Inflammatory macrophage treated with lipopolysaccharide for 4 hours (primary cell): ENCODE results near the gene DHRS4.
A peak's percentile ranks its signal among the peaks of the same experiment; 100 is the strongest.
"Not testable (repeated sequence)": the region's sequence is repeated elsewhere in the genome, so short reads cannot be mapped to it uniquely, and the experiment has no call there.

Experiments
- DNase-seq: peaks from one replicate; pipeline ENCODE4 v3.0.0-alpha.2; 2020

Gene DHRS4

DNA sequence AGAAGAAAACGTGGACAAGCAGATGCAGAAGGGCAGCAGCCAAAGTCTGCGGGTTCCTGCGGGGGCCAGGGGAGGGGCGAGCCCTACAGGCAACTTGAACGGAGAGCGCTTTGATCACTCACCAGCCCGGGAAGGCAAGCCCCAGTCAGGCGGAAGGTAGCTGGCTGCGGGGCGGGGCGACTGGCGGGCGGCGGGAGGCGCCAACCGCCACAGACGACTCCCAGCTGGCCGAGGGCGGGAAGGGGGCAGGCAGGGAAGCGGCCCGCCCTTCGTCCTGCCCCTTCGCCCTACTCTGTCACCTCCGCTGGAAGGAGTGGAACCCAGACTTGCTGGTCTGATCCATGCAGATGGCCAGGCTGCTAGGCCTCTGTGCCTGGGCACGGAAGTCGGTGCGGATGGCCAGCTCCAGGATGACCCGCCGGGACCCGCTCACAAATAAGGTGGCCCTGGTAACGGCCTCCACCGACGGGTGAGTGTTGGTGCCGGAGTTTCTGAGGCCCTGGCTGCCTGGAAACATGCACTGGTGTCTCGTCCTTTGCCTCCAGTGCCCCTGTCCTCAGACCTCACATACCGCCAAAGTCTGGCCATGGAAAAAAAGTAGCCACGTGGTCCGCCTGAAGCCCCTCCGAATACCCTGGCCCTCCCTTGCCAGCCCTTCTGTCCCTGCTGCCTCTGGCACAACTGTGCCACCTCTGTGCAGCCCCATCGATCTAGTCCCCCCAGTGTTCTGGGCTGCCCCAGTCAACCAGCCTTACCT is 35.2 kb downstream of the DHRS4 start, which contains the start of gene DHRS4L2:
DHRS4L2 (plus strand) TSS at position 323 of the 757 bp plus-strand sequence; CDS start at position 342, 19 bp downstream.
- peak; percentile 87 for DNase-seq

DNA sequence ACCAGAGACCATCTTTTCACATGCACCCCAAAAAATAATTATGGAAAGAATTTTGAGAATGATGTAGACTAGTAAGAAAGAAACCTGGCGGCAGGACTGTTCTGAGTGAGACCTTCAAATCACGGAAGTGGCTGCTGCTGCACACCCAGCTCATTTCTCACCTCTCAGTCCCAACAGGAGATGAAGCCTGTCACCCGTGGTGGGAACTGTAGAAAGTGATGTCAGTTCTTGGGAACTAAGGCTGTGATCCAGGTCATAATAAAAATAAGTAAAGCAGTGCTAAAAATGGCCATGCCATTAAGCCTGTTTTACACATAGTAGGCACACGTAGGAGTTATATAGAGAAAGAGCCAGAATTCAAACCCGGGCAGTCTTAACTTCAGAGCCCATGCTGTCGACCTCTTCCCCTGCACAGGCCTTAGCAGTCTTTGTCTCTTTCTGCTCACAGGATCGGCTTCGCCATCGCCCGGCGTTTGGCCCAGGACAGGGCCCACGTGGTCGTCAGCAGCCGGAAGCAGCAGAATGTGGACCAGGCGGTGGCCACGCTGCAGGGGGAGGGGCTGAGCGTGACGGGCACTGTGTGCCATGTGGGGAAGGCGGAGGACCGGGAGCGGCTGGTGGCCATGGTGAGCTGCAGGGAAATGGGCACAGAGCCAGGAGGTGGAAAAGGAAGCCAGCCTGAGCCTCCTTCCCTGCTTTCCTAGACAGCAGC is 36.3 kb downstream of the DHRS4 start:
- DNase-seq = not testable (repeated sequence)

DNA sequence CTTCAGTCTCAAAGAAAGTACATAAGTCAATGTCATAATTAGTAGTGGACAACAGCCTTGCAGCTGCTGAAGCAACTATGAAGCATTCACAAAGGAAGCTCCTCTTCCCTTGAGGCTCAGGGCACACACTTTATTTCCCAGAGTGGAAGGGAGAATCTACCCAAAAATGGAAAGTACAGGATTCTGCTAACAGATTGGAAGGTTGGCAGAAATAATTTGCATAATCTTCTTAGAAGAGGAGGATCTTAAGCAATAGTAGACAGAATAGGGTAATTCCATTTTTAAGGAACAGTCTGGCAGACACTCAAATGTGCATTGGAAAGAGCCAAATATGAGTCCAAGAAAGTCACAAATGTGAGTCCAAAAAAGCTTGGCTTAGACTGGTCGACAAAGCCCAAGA is 37.4 kb downstream of the DHRS4 start:
- DNase-seq = peak; percentile 88

DNA sequence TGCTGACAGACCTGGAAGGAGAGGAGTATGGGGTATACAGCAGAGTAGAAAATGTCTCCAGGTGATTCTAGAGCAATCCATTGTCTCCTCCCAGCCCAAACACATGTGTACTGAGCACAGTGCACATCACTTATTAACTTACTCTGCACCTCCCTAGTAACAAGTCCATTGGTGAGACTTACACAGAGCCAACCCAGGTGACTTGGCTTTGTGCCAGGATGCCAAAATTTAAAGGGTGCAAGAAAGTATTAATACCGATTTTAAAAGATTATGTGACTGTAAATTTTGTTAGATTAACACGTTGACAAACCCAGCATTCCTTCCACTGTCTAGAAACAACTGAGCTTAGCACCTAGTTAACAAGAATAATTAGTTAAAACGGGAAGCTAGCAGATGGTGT is 39.5 kb downstream of the DHRS4 start:
- not testable (repeated sequence) for DNase-seq

DNA sequence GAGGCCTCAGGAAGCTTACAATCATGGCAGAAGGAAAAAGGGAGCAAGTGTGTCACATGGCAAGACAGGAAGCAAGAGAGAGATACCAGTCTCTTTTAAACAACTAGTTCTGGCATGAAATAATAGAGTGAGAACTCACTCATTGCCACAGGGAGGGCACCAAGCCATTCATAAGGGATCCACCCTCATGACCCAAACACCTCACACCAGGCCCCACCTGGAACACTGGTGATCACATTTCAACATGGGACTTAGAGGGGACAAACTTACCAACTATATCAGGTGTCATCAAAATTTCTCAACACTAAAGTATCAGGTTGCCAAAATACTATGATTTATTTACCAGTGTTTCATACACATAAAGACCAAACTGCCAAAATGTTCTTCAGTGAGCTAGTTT is 42.4 kb downstream of the DHRS4 start:
- DNase-seq = not testable (repeated sequence)

DNA sequence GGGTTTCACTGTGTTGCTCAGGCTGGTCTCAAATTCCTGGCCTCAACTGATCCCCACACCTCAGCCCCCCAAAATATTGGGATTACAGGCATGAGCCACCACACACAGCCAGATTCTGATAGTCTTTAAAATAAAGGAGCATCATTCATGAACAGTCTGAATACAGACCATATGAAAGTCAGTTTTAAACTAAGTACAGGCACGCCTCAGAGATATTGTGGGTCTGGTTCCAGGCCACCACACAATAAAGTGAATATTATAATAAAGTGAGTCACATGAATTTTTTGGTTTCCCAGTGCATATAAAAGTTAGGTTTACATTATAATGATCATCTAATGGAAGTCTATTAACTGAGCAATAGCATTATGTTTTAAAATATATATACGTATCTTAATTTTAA is 43.3 kb downstream of the DHRS4 start:
- DNase-seq = not testable (repeated sequence)

DNA sequence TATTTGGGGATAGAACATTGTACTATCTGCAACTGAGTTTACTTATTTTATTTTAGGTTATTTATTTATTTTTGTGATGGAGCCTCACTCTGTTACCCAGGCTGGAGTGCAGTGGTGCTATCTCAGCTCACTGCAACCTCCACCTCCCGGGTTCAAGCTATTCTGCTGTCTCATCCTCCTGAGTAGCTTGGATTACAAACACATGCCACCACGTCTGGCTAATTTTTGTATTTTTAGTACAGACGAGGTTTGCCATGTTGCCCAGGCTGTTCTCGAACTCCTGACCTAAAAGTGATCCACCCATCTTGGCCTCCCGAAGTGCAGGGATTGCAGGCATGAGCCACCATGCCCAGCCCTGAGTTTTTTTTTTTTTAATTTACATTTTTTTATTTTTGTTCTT is 46.1 kb downstream of the DHRS4 start:
- DNase-seq = not testable (repeated sequence)

DNA sequence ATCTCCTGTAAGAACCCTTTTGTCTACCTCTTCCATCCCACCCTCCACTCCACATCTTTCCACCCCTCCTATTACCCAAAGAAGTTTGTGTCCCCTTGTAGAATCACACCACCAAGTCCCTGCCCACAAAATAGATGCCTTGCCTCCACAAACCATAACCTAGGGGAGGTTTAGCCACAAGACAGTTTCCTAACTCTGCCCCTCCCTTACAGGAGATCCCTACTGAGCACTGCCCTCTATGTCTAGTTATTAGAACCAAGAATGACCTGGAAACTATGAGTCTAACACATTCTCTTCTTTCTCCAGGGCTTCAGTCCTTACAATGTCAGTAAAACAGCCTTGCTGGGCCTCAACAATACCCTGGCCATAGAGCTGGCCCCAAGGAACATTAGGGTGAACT is 47.5 kb downstream of the DHRS4 start:
- DNase-seq = peak; percentile 11

DNA sequence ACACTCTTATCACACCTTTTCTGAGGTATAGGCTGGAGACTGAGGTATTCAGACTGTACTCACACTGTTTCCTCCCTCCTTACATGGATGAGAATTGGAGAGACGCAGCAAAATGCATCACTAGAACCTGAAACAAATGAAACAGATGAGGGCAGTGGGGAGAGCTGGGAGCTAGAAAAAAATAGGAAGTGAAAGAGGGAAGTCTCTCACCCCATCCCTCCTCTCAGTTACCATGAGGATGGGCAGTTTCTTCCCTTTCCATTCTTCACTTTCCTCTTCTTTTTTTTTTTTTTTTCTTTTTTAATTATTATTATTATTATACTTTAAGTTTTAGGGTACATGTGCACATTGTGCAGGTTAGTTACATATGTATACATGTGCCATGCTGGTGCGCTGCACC is 48.1 kb downstream of the DHRS4 start:
- DNase-seq = peak; percentile 55

DNA sequence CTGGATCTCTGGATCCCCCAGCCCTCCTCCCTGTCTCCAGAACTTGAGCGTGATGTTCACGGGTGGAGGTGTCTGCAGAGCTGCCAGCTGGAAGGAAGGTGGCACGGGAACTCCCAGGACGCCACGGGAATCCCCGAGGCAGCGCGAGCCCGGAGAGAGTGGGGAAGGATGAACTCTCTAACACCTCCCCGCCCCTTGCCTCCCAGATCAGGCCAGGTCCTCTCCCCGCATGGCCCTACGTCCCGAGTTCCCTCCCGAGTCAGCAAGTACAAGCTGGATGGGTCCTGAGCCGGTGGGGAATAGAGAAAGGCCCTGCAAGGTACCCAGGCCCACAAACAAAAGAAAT is 52.9 kb downstream of the DHRS4 start:
- DNase-seq = not testable (repeated sequence)

DNA sequence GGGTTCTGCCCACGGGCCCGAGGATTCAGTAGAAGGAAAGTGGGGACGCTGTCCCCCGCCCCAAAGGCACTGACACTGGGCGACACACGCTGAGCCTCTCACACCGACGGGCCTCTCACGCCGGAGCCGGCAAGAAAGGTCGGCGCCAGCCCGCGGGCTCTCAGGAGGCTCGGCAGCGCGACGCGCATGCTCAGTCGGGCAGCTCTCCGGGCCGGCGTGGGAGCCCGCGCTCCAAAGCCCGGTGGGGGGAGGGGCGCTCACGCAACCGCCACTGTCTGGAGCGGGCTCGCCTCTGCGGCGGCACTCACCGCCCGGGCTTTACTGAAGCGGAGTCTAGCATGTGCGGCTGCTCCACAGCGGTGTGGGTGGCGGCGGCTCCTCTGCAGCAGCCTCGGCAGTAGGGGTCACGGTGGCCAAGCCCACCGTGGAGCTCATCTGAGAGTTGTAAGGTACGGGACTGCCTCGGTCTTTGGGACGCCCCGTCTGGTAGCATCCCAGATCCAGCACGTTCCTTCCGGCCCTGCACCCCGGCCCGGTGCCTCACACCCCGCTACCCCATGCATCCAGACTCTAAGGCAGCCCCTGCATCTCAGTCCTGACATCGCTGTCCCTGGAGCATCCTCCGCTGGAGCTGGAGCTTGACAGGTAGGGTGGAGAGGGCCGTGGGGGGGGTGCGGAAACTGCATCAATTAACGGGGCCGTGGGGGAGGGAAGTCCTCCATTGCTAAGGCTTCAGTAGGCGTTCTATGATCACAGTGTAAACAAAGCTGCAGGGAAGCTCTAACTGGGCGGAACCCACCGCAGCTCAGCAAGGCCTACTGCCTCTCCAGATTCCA is 53.5 kb downstream of the DHRS4 start:
- not testable (repeated sequence) for DNase-seq

DNA sequence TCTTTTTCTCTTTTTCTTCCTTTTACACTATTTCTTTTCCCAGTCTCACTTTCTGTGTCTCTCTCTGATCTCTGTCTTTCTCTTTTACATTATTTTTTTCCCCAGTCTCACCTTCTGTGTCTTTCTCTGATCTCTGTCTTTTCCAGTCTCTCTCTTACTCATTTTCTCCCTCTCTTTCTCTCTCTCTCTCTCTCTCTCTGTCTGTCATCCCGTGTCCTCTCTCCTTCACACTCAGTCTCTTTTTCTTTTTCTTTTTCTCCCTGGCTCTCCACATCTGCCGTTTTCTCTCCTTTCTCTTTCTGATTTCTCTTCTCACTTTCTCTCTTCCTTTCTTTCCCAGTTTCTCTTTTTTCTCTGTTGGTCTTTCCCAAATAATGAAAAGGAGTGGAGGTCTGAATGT is 57.5 kb downstream of the DHRS4 start:
- DNase-seq = no peak

DNA sequence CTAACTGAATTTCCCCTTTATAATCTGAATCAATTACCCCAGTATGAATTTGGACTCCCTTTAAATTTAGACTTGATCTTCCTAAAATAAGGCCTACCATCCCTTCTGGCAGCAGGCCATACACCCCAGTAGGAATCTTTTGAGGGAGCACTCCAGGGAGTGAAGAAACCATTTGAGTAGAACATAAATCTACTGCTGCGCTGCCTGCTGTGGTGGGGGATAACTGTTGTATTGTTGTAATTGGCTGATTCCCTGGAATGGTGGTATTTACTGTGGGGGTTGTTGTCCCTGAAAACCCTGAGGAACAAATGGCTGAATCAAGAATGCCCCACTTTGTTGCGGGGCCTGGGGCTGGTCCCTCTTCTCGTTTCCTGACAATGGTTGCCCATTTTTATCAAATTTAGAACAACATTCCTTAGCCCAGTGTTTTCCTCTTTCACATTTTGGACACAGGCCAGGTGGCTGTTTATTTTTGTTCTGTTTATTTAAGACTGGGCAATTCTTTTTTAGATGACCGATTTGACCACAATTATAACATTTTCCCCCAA is 59.2 kb downstream of the DHRS4 start:
- not testable (repeated sequence) for DNase-seq

DNA sequence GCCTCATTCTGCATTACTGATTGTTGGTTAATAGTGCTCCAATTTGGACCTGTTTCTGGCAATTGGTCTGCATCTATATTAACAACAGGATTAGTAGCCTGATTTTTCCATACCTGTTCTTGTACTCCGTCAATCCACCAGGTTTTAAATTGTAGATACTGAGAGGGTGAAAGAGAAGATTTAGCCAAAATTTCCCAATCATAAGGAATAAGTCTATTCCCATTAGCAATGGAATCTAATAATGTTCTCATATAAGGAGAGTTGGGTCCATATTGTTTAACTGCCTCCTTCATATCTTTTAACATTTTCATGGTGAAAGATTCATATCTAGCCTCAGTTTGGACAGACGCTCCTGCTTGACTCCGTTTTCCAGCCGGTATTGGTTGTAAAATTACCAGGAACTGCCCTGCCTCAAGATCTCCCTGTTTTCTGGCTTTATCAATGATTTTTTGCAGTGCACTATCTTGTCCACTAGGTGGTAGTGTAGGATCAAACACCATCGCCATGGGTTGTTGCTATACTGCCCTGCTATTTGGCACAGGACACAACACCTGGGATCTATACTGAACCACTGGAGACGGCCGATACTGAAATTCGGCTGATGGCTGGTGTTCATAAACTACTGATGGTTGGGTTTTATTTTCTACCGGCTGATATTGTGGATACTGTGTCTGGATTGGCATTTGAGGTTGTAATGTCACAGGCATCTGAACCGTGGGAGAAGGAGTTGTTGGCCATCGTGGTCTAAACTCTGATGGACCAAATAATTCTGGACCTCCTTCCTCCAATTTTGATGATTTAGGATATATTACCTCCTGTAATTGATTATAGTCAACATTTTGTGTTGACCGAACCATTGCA is 60.3 kb downstream of the DHRS4 start:
- DNase-seq = peak; percentile 61

DNA sequence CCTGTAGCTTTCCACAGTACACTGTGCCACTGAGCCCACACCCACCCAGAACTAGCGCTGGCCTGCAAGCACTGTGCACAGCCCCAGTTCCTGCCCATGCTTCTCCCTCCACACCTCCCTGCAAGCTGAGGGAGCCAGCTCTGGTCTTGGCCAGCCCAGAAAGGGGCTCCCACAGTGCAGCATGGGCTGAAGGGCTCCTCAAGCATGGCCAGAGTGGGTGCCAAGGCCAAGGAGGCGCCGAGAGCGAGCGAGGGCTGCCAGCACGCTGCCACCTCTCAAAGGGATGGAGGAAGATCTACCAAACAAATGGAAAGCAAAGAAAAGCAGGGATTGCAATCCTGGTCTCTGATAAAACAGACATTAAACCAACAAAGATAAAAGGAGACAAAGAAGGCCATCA is 62.2 kb downstream of the DHRS4 start:
- DNase-seq = not testable (repeated sequence)
